PC-3 (cell line): Measurements from ENCODE around the gene PSMB10. TPM values are rescaled to one million over a fixed set of nuclear protein-coding genes. Genes with fewer than 3 reads are reported as not detected.

ENCODE experiments used
- ATAC-seq: fragments of 200-7000 bp; cut with Tn5 transposase; 2 replicates; pipeline ENCODE4 v1.9.1; 2020; ENCODE audit warnings: mild to moderate bottlenecking, moderate library complexity
- BruUV-seq: library from RNA; stranded (reverse); fragments of 400-500 nt; replicated peaks from 2 replicates; lab custom pipeline; 2021; lab: Mats Ljungman, UMichigan
- CTCF ChIA-PET: fragments of 300-600 bp; sonication (Branson Sonifier 250); formaldehyde crosslinking; loops from one replicate; lab custom pipeline; 2022; ENCODE audit warnings: antibody characterized with exemption; lab: Charles Lee
- POLR2A ChIA-PET: fragments of 300-600 bp; sonication (Branson Sonifier 250); formaldehyde crosslinking; loops from one replicate; lab custom pipeline; 2022; ENCODE audit warnings: antibody characterized with exemption; ENCODE audit not compliant: unreplicated experiment; lab: Charles Lee
- DNase-seq: peaks from one replicate; pipeline ENCODE4 v3.0.0-alpha.2; 2015
- H2AFZ ChIP-seq: fragments of 300-600 bp; sonication (generic); 2 replicates; pipeline ENCODE4 v1.6.0; 2016; ENCODE audit warnings: antibody characterized with exemption, low read length
- H3F3A ChIP-seq: fragments of 300-600 bp; sonication (generic); one replicate; pipeline ENCODE4 v1.6.0; 2017; ENCODE audit warnings: antibody characterized with exemption, low read length, control low read depth, mild to moderate bottlenecking; ENCODE audit not compliant: unreplicated experiment
- H3K27ac ChIP-seq: fragments of 300-600 bp; sonication (generic); 2 replicates; pipeline ENCODE4 v1.5.1; 2016; ENCODE audit warnings: mild to moderate bottlenecking, low read length
- H3K27me3 ChIP-seq: fragments of 300-600 bp; sonication (generic); 2 replicates; pipeline ENCODE4 v1.6.1; 2016; ENCODE audit warnings: low read length, mixed read lengths
- H3K36me3 ChIP-seq: fragments of 300-600 bp; sonication (generic); 2 replicates; pipeline ENCODE4 v1.6.1; 2016; ENCODE audit warnings: low read depth, mixed run types, low read length, mixed read lengths
- H3K4me1 ChIP-seq: fragments of 300-600 bp; sonication (generic); 2 replicates; pipeline ENCODE4 v1.5.1; 2016; ENCODE audit warnings: low read length; ENCODE audit not compliant: insufficient read depth
- H3K4me2 ChIP-seq: fragments of 300-600 bp; sonication (generic); 2 replicates; pipeline ENCODE4 v1.6.0; 2016; ENCODE audit warnings: low read length
- H3K4me3 ChIP-seq: fragments of 300-600 bp; sonication (generic); 2 replicates; pipeline ENCODE4 v1.5.1; 2016; ENCODE audit warnings: mild to moderate bottlenecking, low read length, mixed read lengths
- H3K79me2 ChIP-seq: fragments of 300-600 bp; sonication (generic); 2 replicates; pipeline ENCODE4 v1.6.1; 2017; ENCODE audit warnings: low read length, mixed read lengths
- H3K9ac ChIP-seq: fragments of 300-600 bp; sonication (generic); 2 replicates; pipeline ENCODE4 v1.6.0; 2016; ENCODE audit warnings: mild to moderate bottlenecking, low read length
- H3K9me2 ChIP-seq: fragments of 300-600 bp; sonication (generic); replicated peaks from 2 replicates; pipeline ENCODE4 v1.6.1; 2016; ENCODE audit warnings: mixed run types, low read length, mixed read lengths
- H3K9me3 ChIP-seq: fragments of 300-600 bp; sonication (generic); 2 replicates; pipeline ENCODE4 v1.6.1; 2016; ENCODE audit warnings: low read length, mixed read lengths
- H4K20me1 ChIP-seq: fragments of 300-600 bp; sonication (generic); 2 replicates; pipeline ENCODE4 v1.6.1; 2016; ENCODE audit warnings: low read length, mixed read lengths
- CTCF ChIP-seq: fragments of 300-600 bp; sonication (generic); conservative IDR thresholded peaks from 2 replicates; pipeline ENCODE4 v1.5.1; 2017; ENCODE audit warnings: antibody characterized with exemption, low read depth, mild to moderate bottlenecking, low read length
- EZH2 ChIP-seq: fragments of 300-600 bp; sonication (generic); IDR thresholded peaks from one replicate; pipeline ENCODE4 v1.6.1; 2017; ENCODE audit warnings: antibody characterized with exemption, mild to moderate bottlenecking, low read length; ENCODE audit not compliant: unreplicated experiment
- EZH2phosphoT487 ChIP-seq: fragments of 300-600 bp; sonication (generic); IDR thresholded peaks from 2 replicates; pipeline ENCODE4 v1.6.1; 2018; ENCODE audit warnings: mild to moderate bottlenecking, antibody characterized with exemption, low read length, borderline replicate concordance
- intact Hi-C: fragments of 100-400 bp; cut with micrococcal nuclease; formaldehyde crosslinking; loops from 2 replicates; pipeline ENCODE4 v1.9.0; 2023
- total RNA-seq: library from RNA; depleted of rRNA; stranded (reverse); fragments of >200 nt; gene quantifications from 2 replicates; pipeline ENCODE4 v1.2.3, GENCODE V29; 2014

PSMB10 gene
- total RNA-seq, 1 experiment from 2014 or later = 52.0 TPM

DNA sequence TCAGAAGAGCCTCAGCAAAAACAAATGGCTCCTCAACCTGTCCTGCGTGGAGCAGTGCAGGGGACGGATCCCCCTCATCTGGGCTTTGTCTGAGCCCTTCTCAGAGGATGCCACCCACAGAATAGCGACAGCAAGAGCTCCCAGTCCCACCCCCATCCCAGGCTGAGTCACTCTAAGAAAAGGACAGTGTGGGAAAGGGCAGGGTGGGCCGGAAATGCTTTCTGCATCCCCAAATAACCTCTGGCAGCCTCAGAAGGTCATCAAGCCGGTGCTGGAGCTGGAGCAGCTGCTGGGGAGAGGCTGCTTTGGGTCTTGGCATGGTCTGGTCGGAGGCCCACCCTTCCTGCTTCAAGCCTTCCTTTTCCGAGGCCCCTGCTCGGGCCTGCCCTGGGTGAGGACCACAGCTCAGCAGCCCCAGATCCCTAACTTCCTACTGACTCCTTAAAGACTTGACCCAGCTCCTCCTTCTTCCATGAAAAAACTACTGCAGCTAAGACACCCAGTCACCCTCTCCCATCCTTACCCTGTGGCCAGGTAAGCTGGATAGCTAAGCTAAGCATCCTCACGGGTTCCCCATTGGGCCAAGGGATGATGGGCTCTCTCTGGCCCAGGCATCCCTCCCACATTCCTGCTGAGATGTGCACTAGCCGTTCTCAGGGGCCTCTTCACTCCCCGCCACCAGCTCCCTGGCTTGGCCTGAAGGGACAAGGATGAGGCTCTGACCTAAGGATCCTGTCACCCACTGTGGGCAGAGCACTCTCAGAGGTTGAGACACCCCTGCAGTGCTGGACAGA lies 23.1 kb upstream of the PSMB10 start:
- no peaks in the 10 kb centered on the region for H3K9me2 ChIP-seq
- ATAC-seq (no peak), DNase-seq (no peak)
- POLR2A ChIA-PET = no interaction called here
- TF ChIP-seq CTCF (no peak), EZH2phosphoT487 (no peak), EZH2 (no peak)
- H2AFZ ChIP-seq = no peak overlapping the region
- no peaks in the 10 kb centered on the region for H3F3A ChIP-seq
- no peak overlapping the region for H3K4me3 ChIP-seq
- BruUV-seq = no TSS peak
- H3K9me3 ChIP-seq = no peaks in the 10 kb centered on the region
- H3K36me3 ChIP-seq = no peaks in the 10 kb centered on the region; the same call in 1 of the 2 replicates
- no peaks in the 10 kb centered on the region for H3K4me1 ChIP-seq
- intact Hi-C loops = no loop called here
- no peaks in the 10 kb centered on the region for H3K27me3 ChIP-seq
- CTCF ChIA-PET = no interaction called here
- H3K79me2 ChIP-seq = no peaks in the 10 kb centered on the region
- no peaks in the 10 kb centered on the region for H4K20me1 ChIP-seq
- H3K4me2 ChIP-seq = no peak overlapping the region
- H3K27ac ChIP-seq = no peak overlapping the region
- no peak overlapping the region for H3K9ac ChIP-seq

DNA sequence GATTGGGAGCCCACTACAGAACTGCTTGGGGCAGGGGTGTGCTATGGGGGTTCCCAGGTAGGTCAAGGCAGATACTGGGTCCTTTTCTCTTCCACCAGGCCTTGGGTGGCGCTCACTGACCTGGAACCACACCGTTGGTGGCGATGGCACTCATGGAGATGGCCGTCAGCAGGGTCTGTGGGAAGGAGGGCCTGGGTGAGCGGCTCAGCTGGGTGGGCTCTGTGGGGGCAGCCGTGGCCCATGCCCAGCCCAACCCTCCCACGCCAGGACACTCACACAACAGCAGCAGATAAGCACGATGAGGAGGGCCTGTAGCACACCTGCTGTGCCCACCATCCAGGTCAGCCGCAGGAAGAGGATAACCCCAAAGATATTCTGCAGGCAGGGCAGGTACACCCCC lies 21.0 kb upstream of the PSMB10 start:
- H3K4me2 ChIP-seq = no peak overlapping the region
- H3K9ac ChIP-seq = no peak overlapping the region
- no peaks in the 10 kb centered on the region for H3F3A ChIP-seq
- H3K36me3 ChIP-seq = no peaks in the 10 kb centered on the region; the same call in 1 of the 2 replicates
- intact Hi-C loops = no loop called here
- no peaks in the 10 kb centered on the region for H3K9me3 ChIP-seq
- ChIA-PET CTCF (no interaction called here), POLR2A (no interaction called here)
- ATAC-seq (no peak), DNase-seq (no peak)
- H3K27ac ChIP-seq = no peak overlapping the region
- BruUV-seq = no TSS peak
- H3K4me1 ChIP-seq = no peaks in the 10 kb centered on the region
- no peaks in the 10 kb centered on the region for H4K20me1 ChIP-seq
- TF ChIP-seq EZH2phosphoT487 = no peak
- TF ChIP-seq CTCF = no peak
- no peak for TF ChIP-seq EZH2
- H3K4me3 ChIP-seq = no peak overlapping the region
- no peak overlapping the region for H2AFZ ChIP-seq
- H3K9me2 ChIP-seq = no peaks in the 10 kb centered on the region
- no peaks in the 10 kb centered on the region for H3K79me2 ChIP-seq
- H3K27me3 ChIP-seq = no peaks in the 10 kb centered on the region

DNA sequence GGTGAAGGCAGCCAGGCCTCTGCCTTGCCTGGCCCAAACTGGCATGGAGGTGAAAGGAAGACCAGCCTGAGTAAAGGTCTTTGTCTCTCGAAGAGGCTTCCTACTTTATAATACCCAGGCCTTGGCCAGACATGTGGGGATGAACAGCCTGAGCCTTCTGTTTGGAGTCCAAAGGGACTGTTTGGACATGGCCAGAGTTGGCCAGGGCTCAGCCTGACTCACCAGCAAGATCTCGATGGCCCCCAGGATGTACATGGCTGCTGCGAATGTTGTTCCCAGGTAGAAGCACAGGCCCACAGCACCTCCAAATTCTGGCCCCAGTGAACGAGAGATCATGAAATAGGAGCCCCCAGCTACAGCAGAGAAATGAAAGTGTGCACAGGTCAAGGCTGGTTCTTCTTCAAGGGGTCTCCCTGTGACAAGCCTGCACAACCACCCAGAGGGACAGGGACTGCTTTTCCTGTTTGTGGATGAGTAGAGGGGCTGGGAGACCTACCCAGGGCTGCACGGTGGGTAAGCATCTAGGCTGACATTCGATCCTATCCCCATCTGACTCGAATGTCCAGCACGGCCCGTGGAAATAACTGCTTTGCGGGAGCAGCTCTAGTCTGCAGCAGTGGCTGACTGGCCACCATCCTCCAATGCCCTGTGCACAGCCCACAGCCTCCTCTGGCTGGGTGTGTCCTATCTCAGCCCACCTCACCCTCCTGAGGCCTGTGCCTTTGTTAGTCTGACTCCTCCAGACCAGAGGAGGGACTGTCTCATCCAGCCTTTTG lies 18.0 kb upstream of the PSMB10 start:
- intact Hi-C loops = no loop called here
- Histone ChIP-seq H3F3A (no peaks in the 10 kb centered on the region), H3K27me3 (no peaks in the 10 kb centered on the region), H3K4me1 (no peaks in the 10 kb centered on the region), H3K9me2 (no peaks in the 10 kb centered on the region), H3K4me3 (no peak overlapping the region), H4K20me1 (no peaks in the 10 kb centered on the region), H3K9me3 (no peaks in the 10 kb centered on the region), H3K27ac (no peak overlapping the region), H2AFZ (no peak overlapping the region), H3K36me3 (no peaks in the 10 kb centered on the region; the same call in 1 of the 2 replicates), H3K9ac (no peak overlapping the region), H3K4me2 (no peak overlapping the region), H3K79me2 (no peaks in the 10 kb centered on the region)
- POLR2A ChIA-PET = no interaction called here
- BruUV-seq = no TSS peak
- CTCF ChIA-PET = no interaction called here
- ATAC-seq = no peak
- DNase-seq = no peak
- no peak for TF ChIP-seq CTCF
- TF ChIP-seq EZH2phosphoT487 = no peak
- no peak for TF ChIP-seq EZH2
